HPDE6-E6E7 (cell line): ENCODE data around the gene ZNF540.
"Not testable (repeated sequence)": the region's sequence is repeated elsewhere in the genome, so short reads cannot be mapped to it uniquely, and the experiment has no call there.

Experiments used
- DNase-seq: peaks from one replicate; pipeline ENCODE4 v3.0.0; 2011; ENCODE audit warnings: missing footprints; ENCODE audit errors: extremely low spot score

Gene ZNF540

GRCh38 chr19:37594304-37594981 lies at the start of gene ZNF540, which contains the start of gene ZNF571:
TSS of gene ZNF540 (plus strand) at chr19:37594876. CDS start at chr19:37598448, 3,572 bp downstream.
TSS of gene ZNF571 (minus strand) at chr19:37594792. CDS start at chr19:37586676, 8,116 bp downstream.
- DNase-seq: peak; percentile 83

- DNase-seq: no peak
Observed at GRCh38 chr19:37551129-37551993, 43.3 kb upstream of the ZNF540 start.

- DNase-seq: no peak
Observed at GRCh38 chr19:37563518-37563917, 31.2 kb upstream of the ZNF540 start.

GRCh38 chr19:37564624-37565369 lies 29.9 kb upstream of the ZNF540 start:
- no peak for DNase-seq

- DNase-seq: no peak
Observed at GRCh38 chr19:37565370-37565669, 29.4 kb upstream of the ZNF540 start.

- DNase-seq: peak; percentile 32
Observed at GRCh38 chr19:37572203-37572602, 22.5 kb upstream of the ZNF540 start.

GRCh38 chr19:37583340-37583739 lies 11.3 kb upstream of the ZNF540 start:
- no peak for DNase-seq

GRCh38 chr19:37593996-37594303 lies 726 bp upstream of the ZNF540 start:
- DNase-seq: peak; percentile 17

- DNase-seq: peak; percentile 51
Observed at GRCh38 chr19:37594982-37595382, 306 bp downstream of the ZNF540 start.

- DNase-seq: no peak
Observed at GRCh38 chr19:37635076-37636056, 40.7 kb downstream of the ZNF540 start.

- DNase-seq: no peak
Observed at GRCh38 chr19:37654118-37654517, 59.4 kb downstream of the ZNF540 start.

- peak; percentile 16 for DNase-seq
Observed at GRCh38 chr19:37654629-37655300, 60.1 kb downstream of the ZNF540 start.

GRCh38 chr19:37655301-37655688 lies 60.6 kb downstream of the ZNF540 start, which contains the start of gene ZFP30:
TSS of gene ZFP30 (minus strand) at chr19:37655465. CDS start at chr19:37647822, 7,643 bp downstream.
- DNase-seq: peak; percentile 79

- peak; percentile 82 for DNase-seq
Observed at GRCh38 chr19:37655689-37656371, 61.2 kb downstream of the ZNF540 start.

- not testable (repeated sequence) for DNase-seq
Observed at GRCh38 chr19:37657157-37657556, 62.5 kb downstream of the ZNF540 start.
